Inferior parietal cortex (tissue), 1 donor: Measurements from ENCODE around the gene ZNF778.
A peak's percentile ranks its signal among the peaks of the same experiment; 100 is the strongest.
"Not testable (repeated sequence)": the region's sequence is repeated elsewhere in the genome, so short reads cannot be mapped to it uniquely, and the experiment has no call there.

Experiments used
- DNase-seq: peaks from one replicate; pipeline ENCODE4 v3.0.0-alpha.2; 2016; ENCODE audit errors: extremely low spot score

The ZNF778 gene

GRCh38 chr16:89256651-89257254 is 39.2 kb downstream of the ZNF778 start:
- peak; percentile 35 for DNase-seq

DNA sequence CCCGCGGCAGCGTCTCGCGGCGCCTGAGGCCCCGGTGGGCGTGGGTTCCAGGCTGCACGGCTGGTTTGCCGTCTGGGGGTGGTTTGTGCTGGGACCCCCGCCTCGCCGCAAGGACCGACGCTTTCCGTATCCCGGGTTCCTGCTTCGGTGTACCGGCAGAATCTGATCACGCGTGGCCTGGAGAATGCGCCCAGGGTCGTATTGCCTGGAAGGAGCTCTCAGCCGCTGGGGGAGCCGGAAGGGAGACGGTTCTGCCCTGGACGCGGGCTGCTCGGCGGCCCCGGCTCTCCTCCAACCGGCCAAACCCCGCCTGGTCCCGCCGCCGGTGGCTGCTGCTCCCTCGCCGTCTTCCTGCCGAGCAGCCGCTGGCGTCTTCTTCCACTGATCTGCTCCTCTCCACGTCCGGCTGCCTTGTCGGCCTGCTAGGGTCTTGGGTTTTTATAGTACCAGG is 39.8 kb downstream of the ZNF778 start:
- no peak for DNase-seq

DNA sequence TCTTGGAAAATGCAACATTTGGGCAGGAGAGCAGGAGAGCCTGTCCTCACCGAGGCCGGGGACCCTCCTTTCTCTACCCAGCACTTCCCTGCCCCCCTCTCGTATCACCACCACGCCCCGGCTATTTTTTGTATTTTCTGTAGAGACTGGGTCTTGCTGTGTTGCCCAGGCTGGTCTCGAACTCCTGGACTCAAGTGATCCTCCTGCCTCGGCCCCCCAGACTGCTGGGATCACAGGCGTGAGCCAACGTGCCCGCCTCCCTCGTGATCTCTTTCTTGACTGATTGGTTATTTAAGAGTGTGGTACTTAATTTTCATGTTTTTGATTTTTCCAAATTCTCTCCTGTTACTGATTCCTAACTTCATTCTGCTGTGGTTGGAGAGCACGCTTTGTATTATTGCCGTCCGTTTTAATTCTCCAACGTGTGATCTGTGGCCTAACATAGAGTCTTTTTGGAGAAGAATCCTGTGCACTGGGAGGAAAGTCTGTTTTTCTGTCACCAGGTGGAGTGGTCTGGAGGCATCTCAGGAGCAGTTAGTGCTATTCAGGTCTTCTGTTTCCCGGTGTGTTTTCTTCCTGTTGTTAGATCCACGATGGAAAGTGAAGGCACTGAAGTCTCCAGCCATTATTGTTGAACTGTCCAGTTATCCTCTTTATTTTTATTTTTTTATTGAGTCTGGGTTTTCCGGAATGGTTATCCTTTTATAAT is 40.4 kb downstream of the ZNF778 start:
- no peak for DNase-seq

DNA sequence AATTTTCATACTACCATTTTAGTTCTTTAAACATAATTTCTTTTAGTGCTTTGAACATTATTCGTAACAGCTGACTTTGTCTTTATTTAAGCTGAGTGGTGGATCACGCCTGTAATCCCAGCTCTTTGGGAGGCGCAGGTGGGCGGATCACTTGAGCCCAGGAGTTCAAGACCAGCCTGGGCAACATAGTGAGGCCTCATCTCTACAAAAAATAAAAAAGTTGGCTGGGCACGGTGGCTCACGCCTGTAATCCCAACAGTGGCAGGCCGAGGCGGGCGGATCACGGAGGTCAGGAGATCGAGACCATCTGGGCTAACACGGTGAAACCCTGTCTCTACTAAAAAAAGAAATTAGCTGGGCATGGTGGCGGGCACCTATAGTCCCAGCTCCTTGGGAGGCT is 42.4 kb downstream of the ZNF778 start:
- not testable (repeated sequence) for DNase-seq

DNA sequence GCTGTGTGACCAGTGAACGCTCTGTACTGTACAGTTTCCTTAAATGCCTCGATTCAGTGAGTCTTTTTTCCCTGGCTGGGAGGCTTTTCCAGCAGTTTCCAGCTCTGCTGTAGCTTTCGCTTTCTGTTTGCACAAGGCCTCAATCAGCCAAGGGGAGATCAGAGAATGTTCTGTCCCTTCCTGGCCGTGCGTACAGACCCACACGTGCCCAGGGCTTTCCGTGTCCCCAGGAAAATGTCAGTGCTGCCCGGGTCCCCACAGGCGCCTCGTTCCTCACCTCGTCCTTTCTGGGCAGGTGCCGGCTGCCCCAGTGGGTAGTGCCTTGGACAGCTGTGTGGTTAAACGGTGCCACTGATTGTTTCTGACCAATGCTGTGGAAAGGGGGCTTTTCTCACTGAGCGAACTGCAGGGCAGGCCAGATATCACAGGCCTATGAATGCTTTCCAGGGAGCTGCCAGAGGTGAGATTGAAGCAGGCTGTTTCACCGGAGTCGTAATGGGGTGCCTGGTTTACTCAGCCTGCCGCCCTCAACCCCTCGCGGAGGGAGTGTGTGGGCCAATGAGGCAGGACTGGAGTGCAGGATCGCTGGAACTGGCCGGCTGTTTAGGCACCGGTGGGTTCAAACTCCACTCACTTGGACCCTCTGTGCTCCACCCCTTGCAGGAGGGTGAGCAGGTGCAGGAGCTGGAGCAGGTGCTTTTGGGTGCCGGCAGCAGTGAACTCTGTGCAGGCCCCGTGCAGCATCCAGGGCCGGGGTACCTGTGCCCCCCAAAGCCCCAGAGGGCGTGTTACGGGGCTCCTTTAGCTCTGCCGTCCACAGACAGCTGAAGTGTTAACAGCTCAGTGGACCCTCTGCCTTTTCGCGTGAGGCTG is 44.4 kb downstream of the ZNF778 start:
- no peak for DNase-seq

GRCh38 chr16:89264800-89265550 is 47.5 kb downstream of the ZNF778 start:
- DNase-seq: no peak

DNA sequence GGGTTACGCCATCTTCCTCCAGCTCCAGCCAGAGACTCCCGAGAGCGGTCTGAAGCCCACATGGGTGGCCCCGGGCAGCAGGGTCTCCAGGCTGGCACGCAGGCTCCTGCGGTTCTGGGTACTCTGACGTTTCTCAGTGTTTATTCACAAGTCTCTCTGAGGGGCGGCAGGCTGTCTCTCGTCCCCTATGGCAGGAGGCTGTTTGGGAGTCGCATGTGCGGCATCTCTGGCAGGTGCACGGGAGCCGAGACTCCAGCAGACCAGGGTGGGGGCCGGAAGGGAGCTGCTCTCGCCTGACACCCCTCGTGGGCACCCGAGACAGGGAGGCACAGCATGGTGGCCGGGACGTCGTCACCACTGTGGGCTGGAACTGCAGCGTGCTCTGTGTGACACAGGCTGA is 48.1 kb downstream of the ZNF778 start:
- DNase-seq: no peak

- DNase-seq: no peak
Measured at GRCh38 chr16:89266521-89267134, 49.1 kb downstream of the ZNF778 start.

DNA sequence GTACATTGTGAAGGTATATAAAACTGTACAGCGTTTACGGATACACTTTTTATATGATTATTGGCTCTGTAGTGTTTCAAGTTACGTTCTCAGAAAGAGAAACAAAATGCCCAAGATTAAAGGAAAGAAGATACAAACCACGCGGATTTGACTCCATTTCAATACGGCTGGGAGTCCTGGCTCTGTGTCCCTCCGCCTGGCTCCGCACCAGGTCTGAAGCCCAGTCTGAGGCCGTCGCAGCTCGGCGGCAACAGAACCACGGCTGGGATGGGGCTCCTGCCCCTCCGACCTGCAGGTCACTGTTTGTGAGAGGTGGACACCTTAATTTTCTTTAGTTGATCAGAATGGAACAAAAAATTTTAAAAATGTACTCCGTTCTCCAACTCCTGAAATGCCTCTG is 50.2 kb downstream of the ZNF778 start:
- not testable (repeated sequence) for DNase-seq

DNA sequence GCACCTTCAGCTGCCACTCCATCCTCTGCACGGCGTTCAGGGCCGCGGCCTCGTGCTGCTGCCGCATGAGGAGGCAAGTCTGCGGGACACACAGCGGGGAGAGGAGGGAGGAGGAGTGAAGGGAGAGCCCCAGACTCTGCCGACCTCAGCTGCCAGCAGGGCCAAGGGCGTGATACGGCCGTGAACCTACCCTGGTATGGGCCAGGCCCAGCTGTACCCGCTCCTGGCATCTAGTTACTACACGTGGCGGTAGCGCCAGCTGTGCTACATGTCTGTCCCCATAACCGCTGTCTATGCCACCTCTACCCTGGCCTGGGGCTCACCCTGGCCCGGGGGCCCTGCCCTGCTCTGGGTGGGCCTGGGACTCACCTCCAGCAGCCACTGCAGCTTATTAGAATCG is 51.1 kb downstream of the ZNF778 start:
- DNase-seq: no peak

- no peak for DNase-seq
Measured at GRCh38 chr16:89268987-89269735, 51.7 kb downstream of the ZNF778 start.

DNA sequence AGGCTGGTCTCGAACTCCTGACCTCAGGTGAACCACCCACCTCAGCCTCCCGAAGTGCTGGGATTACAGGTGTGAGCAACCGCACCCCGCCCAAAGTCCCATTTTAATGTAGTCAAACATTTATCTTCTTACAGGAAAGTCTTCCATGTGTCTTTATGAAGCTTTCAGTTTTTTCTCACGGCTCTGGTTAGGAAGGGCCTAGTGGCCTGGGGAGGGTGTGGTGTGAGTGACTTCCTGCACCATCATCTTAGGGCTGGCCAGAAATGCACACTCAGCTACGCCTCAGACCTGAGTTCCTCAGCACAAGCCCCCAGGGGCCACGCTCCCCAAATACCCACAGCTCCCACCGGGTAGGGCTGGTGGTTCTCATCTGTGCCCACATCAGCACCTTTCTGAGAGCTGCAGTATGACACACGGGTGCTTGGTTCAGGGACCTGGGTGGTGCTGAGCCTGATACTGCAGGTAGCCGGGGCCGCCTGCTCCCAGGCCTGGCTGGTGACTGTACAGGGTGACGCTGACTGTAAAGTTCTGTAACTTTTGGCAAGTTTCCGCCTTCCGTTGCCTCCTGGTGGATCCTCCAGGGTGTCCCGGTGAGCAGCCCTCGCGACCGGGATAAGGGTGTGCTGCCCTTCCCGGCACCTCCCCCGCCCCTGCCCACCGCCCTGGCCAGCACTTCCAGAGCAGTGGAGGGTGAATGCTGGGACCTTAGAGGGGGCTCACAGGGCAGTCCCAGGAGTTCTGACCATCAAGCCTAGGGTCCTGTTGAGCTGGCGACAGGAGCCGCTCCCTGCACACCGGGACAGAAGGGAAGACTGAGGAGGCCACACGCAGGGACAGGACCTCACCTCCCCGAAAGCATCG is 52.5 kb downstream of the ZNF778 start:
- no peak for DNase-seq

GRCh38 chr16:89270666-89271345 is 53.3 kb downstream of the ZNF778 start:
- no peak for DNase-seq

DNA sequence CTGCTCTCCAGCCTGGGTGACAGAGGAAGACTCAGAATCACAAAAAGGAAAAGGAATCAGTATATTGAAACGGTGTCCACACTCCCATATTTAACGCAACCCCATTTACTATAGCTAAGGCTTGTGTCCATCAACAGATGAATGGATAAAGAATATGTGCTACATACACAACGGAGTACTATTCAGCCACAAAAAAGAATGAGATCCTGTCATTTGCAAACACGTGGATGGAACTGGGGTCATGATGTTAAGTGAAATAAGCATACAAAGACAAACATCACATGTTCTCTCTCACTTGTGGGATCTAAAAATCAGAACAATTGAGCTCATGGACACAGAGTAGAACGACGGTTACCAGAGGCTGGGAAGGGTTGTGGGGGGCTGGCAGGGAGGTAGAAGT is 55.1 kb downstream of the ZNF778 start:
- DNase-seq: no peak

GRCh38 chr16:89273741-89274472 is 56.4 kb downstream of the ZNF778 start:
- DNase-seq: no peak

- DNase-seq: no peak
Measured at GRCh38 chr16:89274561-89275283, 57.2 kb downstream of the ZNF778 start.

- no peak for DNase-seq
Measured at GRCh38 chr16:89275284-89275584, 57.7 kb downstream of the ZNF778 start.
